Measurements from ENCODE around the gene RASGRP3. TPM values are rescaled to one million over a fixed set of nuclear protein-coding genes. Genes with fewer than 3 reads are reported as not detected.

Gene RASGRP3, protein sequence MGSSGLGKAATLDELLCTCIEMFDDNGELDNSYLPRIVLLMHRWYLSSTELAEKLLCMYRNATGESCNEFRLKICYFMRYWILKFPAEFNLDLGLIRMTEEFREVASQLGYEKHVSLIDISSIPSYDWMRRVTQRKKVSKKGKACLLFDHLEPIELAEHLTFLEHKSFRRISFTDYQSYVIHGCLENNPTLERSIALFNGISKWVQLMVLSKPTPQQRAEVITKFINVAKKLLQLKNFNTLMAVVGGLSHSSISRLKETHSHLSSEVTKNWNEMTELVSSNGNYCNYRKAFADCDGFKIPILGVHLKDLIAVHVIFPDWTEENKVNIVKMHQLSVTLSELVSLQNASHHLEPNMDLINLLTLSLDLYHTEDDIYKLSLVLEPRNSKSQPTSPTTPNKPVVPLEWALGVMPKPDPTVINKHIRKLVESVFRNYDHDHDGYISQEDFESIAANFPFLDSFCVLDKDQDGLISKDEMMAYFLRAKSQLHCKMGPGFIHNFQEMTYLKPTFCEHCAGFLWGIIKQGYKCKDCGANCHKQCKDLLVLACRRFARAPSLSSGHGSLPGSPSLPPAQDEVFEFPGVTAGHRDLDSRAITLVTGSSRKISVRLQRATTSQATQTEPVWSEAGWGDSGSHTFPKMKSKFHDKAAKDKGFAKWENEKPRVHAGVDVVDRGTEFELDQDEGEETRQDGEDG
- 0.71 and 1.2 TPM in 2 replicates for total RNA-seq

GRCh38 chr2:33476131-33476792, at the start of gene RASGRP3:
Gene RASGRP3 (plus strand): TSS chr2:33476649. CDS start chr2:33515137, 38,488 bp downstream.

DNA sequence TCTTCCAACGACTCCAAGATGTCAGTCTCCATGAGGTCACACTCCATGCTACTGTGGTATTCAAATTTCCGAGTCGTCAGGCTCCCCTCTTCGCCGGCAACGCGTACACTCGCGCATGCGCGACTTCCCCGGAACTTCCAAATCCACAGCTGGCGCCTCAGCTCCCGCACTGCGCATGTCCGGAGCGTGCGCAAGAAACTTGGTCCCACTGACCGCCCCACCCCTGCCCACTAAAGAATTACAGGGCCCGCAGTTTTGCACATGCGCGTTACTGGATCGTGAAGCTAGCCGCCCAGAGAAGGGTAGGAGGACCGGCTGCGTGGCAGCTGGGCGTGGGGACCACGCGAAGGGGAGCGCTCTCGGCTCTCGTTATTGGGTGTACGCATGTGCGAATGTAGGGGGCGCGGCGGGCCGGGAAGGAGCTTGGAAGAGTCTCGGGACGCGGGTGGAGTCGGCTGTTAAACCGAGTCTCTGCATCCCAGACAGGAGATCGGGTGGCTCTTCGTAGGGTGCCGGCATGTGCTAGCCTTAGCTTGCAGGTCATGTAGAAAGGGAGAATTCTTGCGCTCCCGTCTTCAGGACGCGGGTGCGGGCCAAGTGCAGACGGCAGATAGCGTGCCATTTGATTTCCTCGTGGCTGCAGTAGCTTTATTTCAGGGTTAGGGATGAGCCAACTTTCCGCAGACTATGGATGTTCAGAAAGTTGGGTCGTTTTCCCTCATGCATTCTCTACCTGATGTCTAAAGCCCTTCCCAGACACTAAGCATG, 122.9 kb downstream of the RASGRP3 start, which contains the start of gene FAM98A:
TSS of gene FAM98A (minus strand) at position 125 of the 768 bp plus-strand sequence. CDS start at position 47, 78 bp downstream.

Other genes starting within 250 kb of the RASGRP3 start
- gene FAM98A, start 122.7 kb downstream of the RASGRP3 start, total RNA-seq: 17.8 and 24.0 TPM in 2 replicates

All from smooth muscle cell of bladder (primary cell).